Fibroblast of mammary gland (primary cell): Measurements from ENCODE around the gene LRFN4.

Experiments used
- DNase-seq: peaks from one replicate; pipeline ENCODE4 v3.0.0-alpha.2; 2010; ENCODE audit warnings: low read depth
- H3K4me3 ChIP-seq: 2 replicates; pipeline ENCODE4 v1.5.1; 2011; ENCODE audit warnings: low read depth, mild to moderate bottlenecking, low read length, moderate library complexity; ENCODE audit not compliant: control insufficient read depth
- TF ChIP-seq, protein P1 (sequence below): conservative IDR thresholded peaks from 2 replicates; pipeline ENCODE4 v1.5.1; 2011; ENCODE audit warnings: low read depth, low read length, inconsistent platforms; ENCODE audit not compliant: control insufficient read depth, insufficient read depth

LRFN4 gene

DNA sequence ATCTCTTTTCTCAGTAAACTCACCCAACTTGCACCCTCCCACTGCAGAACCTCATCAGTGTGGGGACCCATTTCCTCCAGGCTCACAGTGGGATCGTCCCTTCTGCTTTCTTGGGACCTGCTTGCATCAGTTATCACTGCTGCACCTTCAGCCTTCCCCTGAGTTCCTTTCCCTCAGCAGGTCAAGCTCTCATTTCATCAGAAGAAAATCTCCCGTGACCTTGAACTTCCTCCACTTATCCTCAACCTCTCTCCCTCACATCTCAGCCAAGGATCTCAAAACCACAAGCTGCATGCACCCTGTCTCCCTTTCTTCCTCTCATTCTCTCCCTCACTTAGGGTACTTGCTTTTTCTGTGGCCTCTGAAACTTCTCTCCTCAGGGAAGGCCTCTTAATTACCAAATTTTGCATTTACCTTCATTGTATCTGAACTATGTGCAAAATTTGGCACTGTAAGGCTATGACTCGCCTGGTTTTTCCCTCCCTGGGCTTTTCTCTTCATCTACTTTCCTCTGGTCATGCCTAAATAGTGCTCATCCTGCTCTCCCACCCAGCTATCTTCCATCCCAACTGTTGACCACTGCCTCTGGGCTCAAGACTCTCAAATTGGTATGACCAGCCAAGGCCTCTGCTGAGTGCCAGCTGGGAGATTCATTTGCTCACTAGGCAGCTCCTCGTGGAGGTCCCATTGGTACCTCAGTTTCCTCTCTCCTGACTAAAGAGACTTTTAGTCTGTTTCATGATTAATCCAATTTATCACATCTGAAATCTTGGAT is 16.4 kb upstream of the LRFN4 start:
- no peak for DNase-seq
- H3K4me3 ChIP-seq, result no peak overlapping the region
- TF ChIP-seq, protein P1, sequence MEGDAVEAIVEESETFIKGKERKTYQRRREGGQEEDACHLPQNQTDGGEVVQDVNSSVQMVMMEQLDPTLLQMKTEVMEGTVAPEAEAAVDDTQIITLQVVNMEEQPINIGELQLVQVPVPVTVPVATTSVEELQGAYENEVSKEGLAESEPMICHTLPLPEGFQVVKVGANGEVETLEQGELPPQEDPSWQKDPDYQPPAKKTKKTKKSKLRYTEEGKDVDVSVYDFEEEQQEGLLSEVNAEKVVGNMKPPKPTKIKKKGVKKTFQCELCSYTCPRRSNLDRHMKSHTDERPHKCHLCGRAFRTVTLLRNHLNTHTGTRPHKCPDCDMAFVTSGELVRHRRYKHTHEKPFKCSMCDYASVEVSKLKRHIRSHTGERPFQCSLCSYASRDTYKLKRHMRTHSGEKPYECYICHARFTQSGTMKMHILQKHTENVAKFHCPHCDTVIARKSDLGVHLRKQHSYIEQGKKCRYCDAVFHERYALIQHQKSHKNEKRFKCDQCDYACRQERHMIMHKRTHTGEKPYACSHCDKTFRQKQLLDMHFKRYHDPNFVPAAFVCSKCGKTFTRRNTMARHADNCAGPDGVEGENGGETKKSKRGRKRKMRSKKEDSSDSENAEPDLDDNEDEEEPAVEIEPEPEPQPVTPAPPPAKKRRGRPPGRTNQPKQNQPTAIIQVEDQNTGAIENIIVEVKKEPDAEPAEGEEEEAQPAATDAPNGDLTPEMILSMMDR, result no peak

DNA sequence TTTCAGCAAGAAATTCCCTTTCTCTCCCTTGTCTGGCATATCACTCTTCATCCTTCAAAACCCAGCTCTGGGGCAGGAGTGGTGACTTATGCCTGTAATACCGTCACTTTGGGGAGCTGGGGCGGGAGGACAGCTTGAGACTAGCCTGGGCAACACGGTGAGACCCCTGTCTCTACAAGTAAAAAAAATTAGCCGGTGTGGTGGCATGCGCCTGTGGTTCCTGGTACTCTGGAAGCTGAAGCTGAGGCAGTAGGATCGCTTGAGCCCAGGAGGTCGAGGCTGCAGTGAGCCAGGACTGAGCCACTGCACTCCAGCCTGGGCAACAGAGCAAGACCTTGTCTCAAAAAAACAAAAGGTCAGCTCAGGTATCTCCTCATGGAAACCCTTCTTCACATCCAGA is 15.0 kb upstream of the LRFN4 start:
- DNase-seq, result no peak
- H3K4me3 ChIP-seq, result peak overlapping the region; percentile 93

DNA sequence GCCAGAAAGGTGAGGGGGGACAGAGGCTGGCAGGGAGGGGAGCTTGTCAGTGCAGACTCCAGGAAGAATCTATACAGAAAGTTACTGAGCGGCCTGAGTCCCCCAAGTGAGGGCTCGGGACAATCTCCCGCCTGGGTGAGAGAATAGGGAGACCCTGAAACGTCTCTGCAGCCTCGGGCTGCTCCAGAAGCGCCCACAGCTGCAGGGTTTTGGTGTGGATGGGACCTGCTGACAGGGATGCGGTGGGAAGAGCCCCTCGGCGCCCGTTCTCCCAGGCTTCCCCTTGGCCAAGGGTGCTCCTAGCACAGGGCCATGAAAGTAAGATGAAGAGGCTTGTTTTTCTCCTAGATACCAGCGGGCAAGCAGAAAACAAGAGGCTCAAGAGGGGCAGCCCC is 14.4 kb upstream of the LRFN4 start:
- peak overlapping the region; percentile 93 for H3K4me3 ChIP-seq
- no peak for DNase-seq
- TF ChIP-seq, protein P1, result no peak

More for the DNA sequence above, 15.0 kb upstream of the LRFN4 start:
- TF ChIP-seq, protein P1, result no peak

DNA sequence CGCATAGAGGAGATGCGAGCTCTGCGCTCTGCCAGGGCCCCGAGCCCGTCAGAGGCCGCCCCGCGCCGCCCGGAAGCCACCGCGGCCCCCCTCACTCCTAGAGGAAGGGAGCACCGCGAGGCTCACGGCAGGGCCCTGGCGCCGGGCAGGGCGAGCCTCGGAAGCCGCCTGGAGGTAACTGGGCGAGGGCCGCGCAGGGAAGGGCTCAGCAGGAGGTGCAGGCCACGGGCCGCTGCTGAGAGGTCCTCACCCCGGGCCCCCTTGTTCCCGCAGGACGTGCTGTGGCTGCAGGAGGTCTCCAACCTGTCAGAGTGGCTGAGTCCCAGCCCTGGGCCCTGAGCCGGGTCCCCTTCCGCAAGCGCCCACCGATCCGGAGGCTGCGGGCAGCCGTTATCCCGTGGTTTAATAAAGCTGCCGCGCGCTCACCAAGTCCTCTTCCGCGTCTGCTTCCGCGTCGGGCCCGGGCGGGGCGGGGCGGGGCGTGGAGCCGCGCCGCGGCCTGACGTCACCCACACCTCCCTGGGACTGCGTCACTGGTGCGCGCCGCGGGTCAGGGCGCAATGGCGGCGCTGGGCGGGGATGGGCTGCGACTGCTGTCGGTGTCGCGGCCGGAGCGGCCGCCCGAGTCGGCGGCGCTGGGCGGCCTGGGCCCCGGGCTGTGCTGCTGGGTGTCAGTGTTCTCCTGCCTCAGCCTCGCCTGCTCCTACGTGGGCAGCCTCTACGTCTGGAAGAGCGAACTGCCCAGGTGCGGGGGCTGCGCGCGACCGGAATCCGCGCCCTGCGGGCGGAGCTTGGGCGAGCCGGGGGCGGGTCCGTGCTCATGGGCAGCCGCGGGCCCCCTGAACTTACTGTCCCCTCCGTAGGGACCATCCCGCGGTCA is 13.7 kb upstream of the LRFN4 start, which contains the start of gene RCE1:
RCE1 (plus strand) TSS at position 546 of the 880 bp plus-strand sequence; CDS start at position 561, 15 bp downstream.
- peak; percentile 80 for DNase-seq
- peak within 1 kb of the TSS; percentile 93 for H3K4me3 ChIP-seq
- TF ChIP-seq, protein P1, result no peak

DNA sequence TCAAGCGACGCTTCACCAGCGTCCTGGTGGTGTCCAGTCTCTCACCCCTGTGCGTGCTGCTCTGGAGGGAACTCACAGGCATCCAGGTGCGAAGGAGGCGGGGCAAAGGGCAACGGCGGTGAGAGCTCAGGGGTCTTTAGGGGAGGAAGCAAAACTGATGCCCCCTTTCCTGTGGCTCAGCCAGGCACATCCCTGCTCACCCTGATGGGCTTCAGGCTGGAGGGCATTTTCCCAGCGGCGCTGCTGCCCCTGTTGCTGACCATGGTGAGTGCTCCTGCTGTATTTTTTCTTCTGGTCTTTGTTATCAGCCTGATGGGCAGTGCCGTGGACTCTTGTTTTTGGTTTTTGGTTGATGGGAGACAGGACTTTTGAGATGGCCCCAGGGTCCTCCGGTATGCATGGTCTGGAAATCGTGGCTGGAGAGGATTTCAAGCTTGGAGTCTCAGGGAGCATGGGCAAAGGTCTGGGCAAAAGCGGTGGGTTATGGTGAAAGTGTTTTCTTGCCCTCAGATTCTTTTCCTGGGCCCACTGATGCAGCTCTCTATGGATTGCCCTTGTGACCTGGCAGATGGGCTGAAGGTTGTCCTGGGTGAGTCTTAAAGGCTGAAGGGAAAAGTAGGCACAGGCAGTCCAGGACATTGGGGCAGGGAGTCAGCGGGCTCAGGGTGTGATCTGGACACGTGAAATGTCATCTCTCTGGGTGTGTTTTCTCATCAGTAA is 12.9 kb upstream of the LRFN4 start:
- TF ChIP-seq, protein P1, result no peak
- peak overlapping the region; percentile 93 for H3K4me3 ChIP-seq
- DNase-seq, result no peak

DNA sequence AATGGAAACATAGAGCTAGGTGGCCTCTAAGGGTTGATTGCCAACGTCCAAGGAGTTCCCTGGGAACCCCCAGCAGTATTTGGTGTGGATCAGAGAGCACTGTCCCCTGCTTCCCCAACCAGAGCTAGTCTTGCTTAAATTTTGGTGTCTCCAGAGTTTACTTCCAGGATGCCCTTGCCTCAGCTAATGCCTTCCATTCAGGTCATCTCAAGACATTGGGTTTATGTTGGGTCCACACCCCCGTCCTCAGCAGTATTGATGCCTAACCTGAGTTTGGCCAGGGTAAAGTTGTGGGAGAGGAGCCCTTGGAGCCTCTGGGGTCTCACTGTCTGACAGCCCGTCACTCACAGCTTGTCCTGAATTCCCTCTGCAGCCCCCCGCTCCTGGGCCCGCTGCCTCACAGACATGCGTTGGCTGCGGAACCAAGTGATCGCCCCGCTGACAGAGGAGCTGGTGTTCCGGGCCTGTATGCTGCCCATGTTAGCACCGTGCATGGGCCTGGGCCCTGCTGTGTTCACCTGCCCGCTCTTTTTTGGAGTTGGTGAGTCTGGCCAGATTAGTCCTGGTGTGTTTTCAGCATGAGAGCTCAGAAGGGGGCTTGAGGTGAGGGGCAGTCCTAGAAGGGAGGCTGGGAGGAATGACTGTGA is 12.2 kb upstream of the LRFN4 start:
- TF ChIP-seq, protein P1, result no peak
- H3K4me3 ChIP-seq, result peak overlapping the region; percentile 93
- DNase-seq, result no peak
